CD4-positive, alpha-beta T cell treated with Interleukin-6 for 4 hours (primary cell): Measurements from ENCODE around the gene C9orf72.
A peak's percentile ranks its signal among the peaks of the same experiment; 100 is the strongest.
"Not testable (repeated sequence)": the region's sequence is repeated elsewhere in the genome, so short reads cannot be mapped to it uniquely, and the experiment has no call there.

Source experiments
- DNase-seq: peaks from one replicate; pipeline ENCODE4 v3.0.0-alpha.2; 2020; ENCODE audit warnings: mixed read lengths

The C9orf72 gene

GRCh38 chr9:27572918-27573633 lies at the start of gene C9orf72:
Gene C9orf72, minus strand, starts transcription at chr9:27573481. Its CDS starts 6,361 bp downstream, at chr9:27567120.
- peak; percentile 89 for DNase-seq

- DNase-seq: no peak
These were observed 49.5 kb upstream of the C9orf72 start for GRCh38 chr9:27622693-27623340.

- no peak for DNase-seq
These were observed 46.5 kb upstream of the C9orf72 start for GRCh38 chr9:27619743-27620142.

GRCh38 chr9:27618066-27618465 lies 44.8 kb upstream of the C9orf72 start:
- no peak for DNase-seq

- no peak for DNase-seq
These were observed 41.3 kb upstream of the C9orf72 start for GRCh38 chr9:27614551-27614950.

GRCh38 chr9:27612036-27612435 lies 38.8 kb upstream of the C9orf72 start:
- not testable (repeated sequence) for DNase-seq

- no peak for DNase-seq
These were observed 37.3 kb upstream of the C9orf72 start for GRCh38 chr9:27610622-27611021.

GRCh38 chr9:27602954-27603353 lies 29.7 kb upstream of the C9orf72 start:
- no peak for DNase-seq

- no peak for DNase-seq
These were observed 29.0 kb upstream of the C9orf72 start for GRCh38 chr9:27602142-27602861.

GRCh38 chr9:27601396-27601795 lies 28.1 kb upstream of the C9orf72 start:
- no peak for DNase-seq

GRCh38 chr9:27600256-27600655 lies 27.0 kb upstream of the C9orf72 start:
- no peak for DNase-seq

- no peak for DNase-seq
These were observed 26.6 kb upstream of the C9orf72 start for GRCh38 chr9:27599870-27600238.

GRCh38 chr9:27599102-27599869 lies 26.0 kb upstream of the C9orf72 start:
- no peak for DNase-seq

GRCh38 chr9:27595733-27596132 lies 22.5 kb upstream of the C9orf72 start:
- no peak for DNase-seq

GRCh38 chr9:27591672-27592071 lies 18.4 kb upstream of the C9orf72 start:
- no peak for DNase-seq

GRCh38 chr9:27591093-27591492 lies 17.8 kb upstream of the C9orf72 start:
- DNase-seq: no peak

GRCh38 chr9:27590651-27591050 lies 17.4 kb upstream of the C9orf72 start:
- no peak for DNase-seq

- no peak for DNase-seq
These were observed 16.2 kb upstream of the C9orf72 start for GRCh38 chr9:27589462-27589861.

- no peak for DNase-seq
These were observed 13.0 kb upstream of the C9orf72 start for GRCh38 chr9:27586304-27586703.

GRCh38 chr9:27584931-27585330 lies 11.7 kb upstream of the C9orf72 start:
- no peak for DNase-seq

- no peak for DNase-seq
These were observed 9.5 kb upstream of the C9orf72 start for GRCh38 chr9:27582794-27583193.

GRCh38 chr9:27581826-27582225 lies 8.5 kb upstream of the C9orf72 start:
- no peak for DNase-seq
